PC-9 (cell line): ENCODE measurements around the gene ZNF561. TPM values are rescaled to one million over a fixed set of nuclear protein-coding genes. Genes with fewer than 3 reads are reported as not detected.
A peak's percentile ranks its signal among the peaks of the same experiment; 100 is the strongest.

Experiments
- BruUV-seq: library from RNA; stranded (reverse); fragments of 400-500 nt; replicated peaks from 2 replicates; lab custom pipeline; 2021; lab: Mats Ljungman, UMichigan
- CTCF ChIA-PET: fragments of 300-600 bp; sonication (Branson Sonifier 250); formaldehyde crosslinking; loops from one replicate; lab custom pipeline; 2022; ENCODE audit warnings: antibody characterized with exemption; lab: Charles Lee
- POLR2A ChIA-PET: fragments of 300-600 bp; sonication (Branson Sonifier 250); formaldehyde crosslinking; loops from one replicate; lab custom pipeline; 2022; ENCODE audit warnings: antibody characterized with exemption; ENCODE audit not compliant: unreplicated experiment; lab: Charles Lee
- DNase-seq, 2 experiments: peaks; one replicate each; pipeline versions ENCODE4 v3.0.0 to v3.0.0-alpha.2; 2015 to 2022; ENCODE audit warnings: mixed read lengths in 1 of 2
- H2AFZ ChIP-seq: fragments of 200-600 bp; sonication (generic); 2 replicates; pipeline ENCODE4 v1.8.1; 2017; ENCODE audit warnings: antibody characterized with exemption
- H3F3A ChIP-seq: fragments of 200-600 bp; sonication (generic); 2 replicates; pipeline ENCODE4 v1.8.1; 2017; ENCODE audit warnings: antibody characterized with exemption, mild to moderate bottlenecking, low read depth; ENCODE audit not compliant: insufficient read depth
- H3K27ac ChIP-seq: fragments of 200-600 bp; sonication (generic); 2 replicates; pipeline ENCODE4 v1.6.1; 2016; ENCODE audit warnings: mixed run types
- H3K27me3 ChIP-seq: fragments of 200-600 bp; sonication (generic); 2 replicates; pipeline ENCODE4 v1.6.1; 2016; ENCODE audit warnings: low read depth, mixed run types; ENCODE audit not compliant: insufficient read depth
- H3K36me3 ChIP-seq: fragments of 200-600 bp; sonication (generic); 2 replicates; pipeline ENCODE4 v1.6.1; 2016; ENCODE audit warnings: low read depth, mixed run types
- H3K4me1 ChIP-seq: fragments of 200-600 bp; sonication (generic); replicated peaks from 2 replicates; pipeline ENCODE4 v1.6.1; 2016; ENCODE audit warnings: mixed run types; ENCODE audit not compliant: insufficient read depth
- H3K4me2 ChIP-seq: fragments of 200-600 bp; sonication (generic); 2 replicates; pipeline ENCODE4 v1.6.1; 2017; ENCODE audit warnings: mixed run types
- H3K4me3 ChIP-seq: fragments of 200-600 bp; sonication (generic); 2 replicates; pipeline ENCODE4 v1.6.1; 2016; ENCODE audit warnings: mixed run types
- H3K79me2 ChIP-seq: fragments of 200-600 bp; sonication (generic); 2 replicates; pipeline ENCODE4 v1.6.1; 2017; ENCODE audit warnings: low read depth, mixed run types
- H3K9me2 ChIP-seq: fragments of 200-600 bp; sonication (generic); 2 replicates; pipeline ENCODE4 v1.8.1; 2017; ENCODE audit warnings: mild to moderate bottlenecking; ENCODE audit not compliant: insufficient read depth
- H3K9me3 ChIP-seq: fragments of 200-600 bp; sonication (generic); 2 replicates; pipeline ENCODE4 v1.8.1; 2016; ENCODE audit warnings: low read depth; ENCODE audit not compliant: insufficient read depth
- H4K20me1 ChIP-seq: fragments of 200-600 bp; sonication (generic); 2 replicates; pipeline ENCODE4 v1.8.1; 2017; ENCODE audit not compliant: insufficient read depth
- CTCF ChIP-seq: fragments of 200-600 bp; sonication (generic); conservative IDR thresholded peaks from 2 replicates; pipeline ENCODE4 v1.6.1; 2017; ENCODE audit warnings: mixed run types, antibody characterized with exemption, mild to moderate bottlenecking, moderate library complexity
- EZH2 ChIP-seq: fragments of 200-600 bp; sonication (generic); IDR thresholded peaks from 2 replicates; pipeline ENCODE4 v1.8.0; 2017; ENCODE audit warnings: antibody characterized with exemption, low read depth
- intact Hi-C: fragments of 100-400 bp; cut with micrococcal nuclease; formaldehyde crosslinking; loops from one replicate; pipeline ENCODE4 v1.10.0; 2022; ENCODE audit not compliant: unreplicated experiment
- total RNA-seq: library from RNA; stranded (reverse); gene quantifications from 2 replicates; pipeline ENCODE4 v1.2.3, GENCODE V29; 2021

The ZNF561 gene
- total RNA-seq, 1 experiment from 2014 or later: 31.2 TPM

- no peaks in the 10 kb centered on the region for H3K27me3 ChIP-seq
- peaks cover 99% of the 10 kb centered on the region for H3K36me3 ChIP-seq
- peak overlapping the region; percentile 38 for H3K4me3 ChIP-seq
- TF ChIP-seq EZH2 (no peak), CTCF (no peak)
- H3F3A ChIP-seq: peaks cover 69% of the 10 kb centered on the region
- no peaks in the 10 kb centered on the region for H4K20me1 ChIP-seq
- no peak overlapping the region for H3K27ac ChIP-seq
- no peaks in the 10 kb centered on the region for H3K9me2 ChIP-seq
- BruUV-seq: no TSS peak
- intact Hi-C loops: no loop called here
- DNase-seq: peak in 1 of 2 experiments; percentile 56
- POLR2A ChIA-PET: interaction anchor here (0.5 kb wide), 1 partner anchor 11 kb away, joined by 4 read pairs; no protein-coding TSS in a partner anchor
- H3K4me1 ChIP-seq: no peaks in the 10 kb centered on the region
- H3K9me3 ChIP-seq: peaks cover 98% of the 10 kb centered on the region
- H2AFZ ChIP-seq: no peak overlapping the region
- CTCF ChIA-PET: no interaction called here
- H3K4me2 ChIP-seq: no peak overlapping the region
- peaks cover 59% of the 10 kb centered on the region for H3K79me2 ChIP-seq
These were observed 54.9 kb downstream of the ZNF561 start for GRCh38 chr19:9565900-9566705.

Other genes with a start within 250 kb of the ZNF561 start
- gene ZNF266, start 185.7 kb downstream of the ZNF561 start, total RNA-seq: 13.8 and 14.9 TPM in 2 replicates
- gene ZNF560, start 122.6 kb downstream of the ZNF561 start, total RNA-seq: 2.4 and 2.7 TPM in 2 replicates
- gene ZNF426, start 82.6 kb downstream of the ZNF561 start, total RNA-seq: 16.1 and 24.0 TPM in 2 replicates
- gene ZNF121, start 36.7 kb downstream of the ZNF561 start, total RNA-seq: 36.6 and 51.3 TPM in 2 replicates
- 24.9 and 26.0 TPM in 2 replicates for gene ZNF562, start 53.9 kb upstream of the ZNF561 start, total RNA-seq
- gene ZNF846, start 147.5 kb upstream of the ZNF561 start, total RNA-seq: 8.3 and 9.6 TPM in 2 replicates
- gene FBXL12, start 197.8 kb upstream of the ZNF561 start, total RNA-seq: 30.7 and 35.8 TPM in 2 replicates
- 400 and 403 TPM in 2 replicates for gene UBL5, start 206.7 kb upstream of the ZNF561 start, total RNA-seq
- 72.2 and 74.1 TPM in 2 replicates for gene PIN1, start 214.1 kb upstream of the ZNF561 start, total RNA-seq